Gastroesophageal sphincter (tissue), 4 donors: ENCODE results near the gene THAP4. TPM values are rescaled to one million over a fixed set of nuclear protein-coding genes. Genes with fewer than 3 reads are reported as not detected.

Experiments
- ATAC-seq: fragments of 150-250 bp; one replicate; pipeline ENCODE4 v1.9.1; 2016; ENCODE audit warnings: mild to moderate bottlenecking, moderate library complexity
- H3K27ac ChIP-seq, 4 donors: fragments of 200-600 bp; sonication (generic) in 3 of 4; 1 replicate in 3 of 4; 2 replicates in 1 of 4; pipeline ENCODE4 v1.5.1; 2016 to 2019
- H3K27me3 ChIP-seq: fragments of 200-600 bp; sonication (generic); one replicate; pipeline ENCODE4 v1.5.1; 2019
- H3K36me3 ChIP-seq, 2 donors: fragments of 200-600 bp; sonication (generic); one replicate each; pipeline ENCODE4 v1.5.1; 2019; ENCODE audit warnings: control low read depth in 1 of 2
- H3K4me1 ChIP-seq, 3 donors: fragments of 200-600 bp; sonication (generic); 1 replicate in 2 of 3; 2 replicates in 1 of 3; pipeline ENCODE4 v1.5.1; 2016 to 2019; ENCODE audit warnings: control low read depth in 2 of 3
- H3K4me3 ChIP-seq, 2 donors: fragments of 200-600 bp; sonication (generic); one replicate each; pipeline ENCODE4 v1.5.1; 2019; ENCODE audit warnings: mild to moderate bottlenecking in 1 of 2, moderate library complexity in 1 of 2
- H3K9me3 ChIP-seq, 3 donors: fragments of 200-600 bp; sonication (generic); one replicate each; pipeline ENCODE4 v1.5.1; 2017 to 2019; ENCODE audit warnings: control low read depth in 2 of 3
- EP300 ChIP-seq: sonication (generic); formaldehyde crosslinking; IDR thresholded peaks from one replicate; pipeline ENCODE4 v1.6.1; 2017; ENCODE audit warnings: antibody characterized with exemption, mild to moderate bottlenecking
- POLR2A ChIP-seq, 2 donors: fragments of 450-650 bp; IDR thresholded peaks; one replicate each; pipeline ENCODE4 v1.6.1; 2017; ENCODE audit warnings: antibody characterized with exemption in 2 of 2, mild to moderate bottlenecking in 2 of 2, moderate library complexity in 1 of 2
- POLR2AphosphoS5 ChIP-seq: sonication (generic); formaldehyde crosslinking; IDR thresholded peaks from one replicate; pipeline ENCODE4 v1.6.1; 2017; ENCODE audit warnings: antibody characterized with exemption
- WGBS, 2 donors: methylation state at CpG; one replicate each; pipeline ENCODE4 v1.1.5; 2018; ENCODE audit warnings: low coverage in 1 of 2; 5-methylcytosine and 5-hydroxymethylcytosine counted together
- total RNA-seq, 4 donors: library from RNA; depleted of rRNA; stranded (reverse); fragments of >200 nt; gene quantifications; one replicate each; pipeline ENCODE4 v1.1.0, GENCODE V29; 2016
- TF ChIP-seq, protein P1 (sequence below), 4 experiments: fragments of 200-600 bp in 2 of 4; fragments of 450-650 bp in 2 of 4; sonication (generic) in 1 of 4; IDR thresholded peaks; one replicate each; pipeline ENCODE4 v1.5.1; 2017 to 2019; ENCODE audit warnings: antibody characterized with exemption in 4 of 4, mild to moderate bottlenecking in 2 of 4, moderate library complexity in 2 of 4

THAP4 gene
- total RNA-seq, 4 donors from 2014 or later = 36.0 to 68.4 (median 43.0) TPM

DNA sequence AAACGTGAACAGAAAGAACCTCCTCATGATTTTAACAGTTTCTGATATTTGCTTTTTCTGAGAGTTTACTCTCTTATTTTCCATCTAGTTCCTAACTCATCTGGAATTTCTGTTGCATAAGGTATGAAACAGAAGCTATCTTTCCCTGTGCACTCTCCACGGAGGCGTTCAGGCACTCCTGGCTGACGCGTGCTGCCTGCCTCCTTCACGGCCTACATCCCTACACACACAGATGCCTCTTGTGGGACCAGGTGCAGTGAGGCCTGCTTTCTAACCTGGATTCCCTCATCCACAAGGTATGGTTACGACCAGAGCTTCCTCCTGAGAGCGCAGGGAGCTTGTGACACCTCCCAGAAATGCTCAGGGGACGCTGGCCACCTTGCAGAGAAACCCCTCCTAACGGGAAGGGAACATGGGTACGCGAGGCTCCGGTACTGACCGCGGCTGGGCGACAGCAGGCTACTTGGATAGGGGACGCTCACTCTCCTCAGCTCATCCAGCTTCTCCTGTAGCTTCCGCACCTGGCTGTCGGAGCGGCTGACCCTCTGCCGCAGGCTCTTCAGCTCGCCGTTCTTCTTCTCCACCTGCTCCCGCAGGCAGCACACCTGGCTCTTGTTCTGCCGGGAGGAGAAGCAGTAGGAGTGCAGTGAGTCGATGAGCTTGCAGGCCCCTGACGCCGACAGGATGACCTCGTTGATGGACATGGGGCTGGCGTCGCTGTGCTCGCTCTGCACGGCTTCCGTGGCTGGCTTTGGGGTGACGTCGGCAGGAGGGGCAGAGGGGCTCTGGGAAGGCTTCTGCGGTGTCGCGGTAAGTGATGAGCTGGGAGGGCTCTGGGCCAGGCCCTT, 4.3 kb downstream of the THAP4 start:
- Histone ChIP-seq H3K4me3 (no peak overlapping the region), H3K4me1 (peaks cover 3 to 59% (median 13%) of the 10 kb centered on the region in 3 donors), H3K27ac (no peak overlapping the region), H3K9me3 (no peaks in the 10 kb centered on the region), H3K36me3 (peaks cover 0 to 52% of the 10 kb centered on the region in 2 donors), H3K27me3 (no peaks in the 10 kb centered on the region)
- TF ChIP-seq EP300 (no peak), POLR2A (IDR thresholded peaks at IDR 0.05) (no peak), POLR2AphosphoS5 (no peak)
- TF ChIP-seq, protein P1, sequence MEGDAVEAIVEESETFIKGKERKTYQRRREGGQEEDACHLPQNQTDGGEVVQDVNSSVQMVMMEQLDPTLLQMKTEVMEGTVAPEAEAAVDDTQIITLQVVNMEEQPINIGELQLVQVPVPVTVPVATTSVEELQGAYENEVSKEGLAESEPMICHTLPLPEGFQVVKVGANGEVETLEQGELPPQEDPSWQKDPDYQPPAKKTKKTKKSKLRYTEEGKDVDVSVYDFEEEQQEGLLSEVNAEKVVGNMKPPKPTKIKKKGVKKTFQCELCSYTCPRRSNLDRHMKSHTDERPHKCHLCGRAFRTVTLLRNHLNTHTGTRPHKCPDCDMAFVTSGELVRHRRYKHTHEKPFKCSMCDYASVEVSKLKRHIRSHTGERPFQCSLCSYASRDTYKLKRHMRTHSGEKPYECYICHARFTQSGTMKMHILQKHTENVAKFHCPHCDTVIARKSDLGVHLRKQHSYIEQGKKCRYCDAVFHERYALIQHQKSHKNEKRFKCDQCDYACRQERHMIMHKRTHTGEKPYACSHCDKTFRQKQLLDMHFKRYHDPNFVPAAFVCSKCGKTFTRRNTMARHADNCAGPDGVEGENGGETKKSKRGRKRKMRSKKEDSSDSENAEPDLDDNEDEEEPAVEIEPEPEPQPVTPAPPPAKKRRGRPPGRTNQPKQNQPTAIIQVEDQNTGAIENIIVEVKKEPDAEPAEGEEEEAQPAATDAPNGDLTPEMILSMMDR (IDR thresholded peaks at IDR 0.05) = no peak
- 86 to 90% methylated on average over 7 to 14 of the region's 39 CpGs for WGBS, 2 donors
- ATAC-seq = no peak

DNA sequence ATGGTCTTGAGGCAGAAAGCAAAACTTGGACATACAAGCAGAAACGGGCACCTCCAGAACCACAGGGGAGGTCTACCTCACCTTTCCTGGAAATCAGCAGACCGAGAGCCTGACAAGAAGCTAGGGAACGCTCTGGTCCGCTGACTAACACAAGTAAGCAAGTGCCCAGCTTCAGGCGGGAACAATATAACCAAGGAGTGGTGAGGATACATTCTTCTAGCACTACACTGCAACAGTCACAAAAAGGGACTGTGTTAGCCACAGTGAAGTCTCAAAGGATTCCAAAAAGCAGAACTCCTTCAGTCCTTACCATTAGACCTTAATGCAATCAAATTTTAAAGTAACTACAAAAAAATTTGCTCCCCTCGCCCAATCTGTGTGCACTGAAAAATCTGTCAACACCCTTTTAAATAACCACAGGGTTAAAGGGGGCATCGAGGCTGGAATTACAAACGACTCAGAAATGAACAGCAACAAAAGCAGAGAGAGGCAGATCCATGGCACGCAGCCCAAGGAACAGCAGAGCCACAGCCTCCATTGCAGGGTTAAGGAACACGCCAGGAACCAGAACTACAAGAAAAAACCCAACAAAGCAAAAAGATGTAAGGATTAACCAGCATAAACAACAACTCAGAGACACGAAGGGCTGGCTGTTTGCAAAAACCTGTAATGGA, 7.1 kb downstream of the THAP4 start:
- peaks cover 0 to 57% of the 10 kb centered on the region in 2 donors for H3K36me3 ChIP-seq
- ATAC-seq = no peak
- WGBS, 2 donors = 53 to 56% methylated on average over 6 to 11 of the region's 11 CpGs
- peaks cover 0 to 46% (median under 1%) of the 10 kb centered on the region in 3 donors for H3K4me1 ChIP-seq
- no peak for TF ChIP-seq EP300
- no peak for TF ChIP-seq POLR2AphosphoS5
- TF ChIP-seq POLR2A (IDR thresholded peaks at IDR 0.05) = no peak
- TF ChIP-seq, protein P1 (IDR thresholded peaks at IDR 0.05) = no peak
- no peaks in the 10 kb centered on the region for H3K27me3 ChIP-seq
- no peak overlapping the region for H3K4me3 ChIP-seq
- no peak overlapping the region for H3K27ac ChIP-seq
- H3K9me3 ChIP-seq = no peaks in the 10 kb centered on the region

DNA sequence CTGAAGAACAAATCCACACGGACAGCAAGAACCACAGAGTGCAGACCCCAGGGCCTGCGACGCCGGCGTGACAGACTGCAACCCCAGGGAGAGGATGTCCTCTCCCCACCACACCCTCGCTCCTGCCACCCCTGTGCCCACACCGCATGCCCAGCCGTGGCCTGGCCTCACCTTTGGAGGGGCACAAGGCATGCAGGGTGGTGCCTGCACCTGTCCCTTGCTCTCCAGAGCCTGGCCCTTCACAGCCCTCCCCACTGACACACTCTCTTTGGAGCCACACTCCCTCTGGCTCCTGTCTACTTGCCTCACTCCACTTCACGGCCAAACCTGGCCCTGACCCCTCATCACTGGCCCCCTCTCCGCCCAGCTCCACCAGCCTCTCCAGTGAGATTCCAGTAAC, 9.3 kb downstream of the THAP4 start:
- WGBS, 2 donors = 92% methylated on average over 10 of the region's 10 CpGs; no CpG with 5 or more reads in 1 of the 2 donors
- H3K36me3 ChIP-seq = peaks cover 0 to 43% of the 10 kb centered on the region in 2 donors
- H3K27me3 ChIP-seq = no peaks in the 10 kb centered on the region
- ATAC-seq = no peak
- H3K4me3 ChIP-seq = no peak overlapping the region
- no peak overlapping the region for H3K27ac ChIP-seq
- TF ChIP-seq, protein P1 (IDR thresholded peaks at IDR 0.05) = no peak
- TF ChIP-seq POLR2AphosphoS5 (no peak), EP300 (no peak), POLR2A (IDR thresholded peaks at IDR 0.05) (no peak)
- no peaks in the 10 kb centered on the region for H3K9me3 ChIP-seq
- peaks cover 0 to 28% (median 0%) of the 10 kb centered on the region in 3 donors for H3K4me1 ChIP-seq

DNA sequence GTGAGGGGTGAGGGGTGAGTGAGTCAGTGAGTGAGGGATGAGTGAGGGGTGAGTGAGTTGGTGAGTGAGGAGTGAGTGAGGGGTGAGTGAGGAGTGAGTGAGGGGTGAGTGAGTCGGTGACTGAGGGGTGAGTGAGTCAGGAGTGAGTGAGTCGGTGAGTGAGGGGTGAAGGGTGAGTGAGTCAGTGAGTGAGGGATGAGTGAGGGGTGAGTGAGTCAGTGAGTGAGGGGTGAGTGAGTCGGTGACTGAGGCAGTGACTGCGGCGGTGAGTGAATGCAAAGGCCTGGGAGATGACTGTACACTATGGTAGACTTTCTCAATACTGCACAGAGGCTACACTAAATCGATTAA, 16.6 kb downstream of the THAP4 start:
- peaks cover 0 to 7% of the 10 kb centered on the region in 2 donors for H3K36me3 ChIP-seq
- H3K27me3 ChIP-seq = no peaks in the 10 kb centered on the region
- TF ChIP-seq POLR2A (IDR thresholded peaks at IDR 0.05) (no peak), EP300 (no peak), POLR2AphosphoS5 (no peak)
- TF ChIP-seq, protein P1 (IDR thresholded peaks at IDR 0.05) = no peak
- H3K4me1 ChIP-seq = peaks cover 0 to 20% (median 4%) of the 10 kb centered on the region in 3 donors
- no peak overlapping the region for H3K4me3 ChIP-seq
- 100% methylated on average over 6 of the region's 6 CpGs for WGBS, 2 donors
- ATAC-seq = no peak
- H3K27ac ChIP-seq = no peak overlapping the region
- H3K9me3 ChIP-seq = no peaks in the 10 kb centered on the region
